Mesothelial cell of epicardium (in vitro differentiated cells): ENCODE results near the gene SMIM44. TPM values are rescaled to one million over a fixed set of nuclear protein-coding genes. Genes with fewer than 3 reads are reported as not detected.
"Not testable (repeated sequence)": the region's sequence is repeated elsewhere in the genome, so short reads cannot be mapped to it uniquely, and the experiment has no call there.

ENCODE experiments used
- DNase-seq, 2 experiments: peaks; one replicate each; pipeline ENCODE4 v3.0.0; 2021; ENCODE audit warnings: low spot score in 2 of 2; ENCODE audit not compliant: unreplicated experiment in 2 of 2
- H3K27ac Mint-ChIP-seq: 2 replicates; pipeline ENCODE4 v1.8.0; 2021; ENCODE audit warnings: mixed read lengths
- H3K27me3 Mint-ChIP-seq: 2 replicates; pipeline ENCODE4 v1.8.0; 2021; ENCODE audit warnings: low read depth, mixed read lengths
- H3K36me3 Mint-ChIP-seq: 2 replicates; pipeline ENCODE4 v1.8.0; 2021; ENCODE audit warnings: mixed read lengths
- H3K4me1 Mint-ChIP-seq: 2 replicates; pipeline ENCODE4 v1.8.0; 2021; ENCODE audit warnings: mixed read lengths
- H3K4me3 Mint-ChIP-seq: 2 replicates; pipeline ENCODE4 v1.8.0; 2021; ENCODE audit warnings: mild to moderate bottlenecking, moderate library complexity, mixed read lengths
- H3K9me3 Mint-ChIP-seq: 2 replicates; pipeline ENCODE4 v1.8.0; 2021; ENCODE audit warnings: mixed read lengths
- total RNA-seq: library from RNA; stranded (reverse); gene quantifications from 3 replicates; pipeline ENCODE4 v1.2.1, GENCODE V29; 2021
- TF ChIP-seq, protein P1 (sequence below): fragments of 200-600 bp; sonication (generic); IDR thresholded peaks from one replicate; pipeline ENCODE4 v1.5.0; 2021; ENCODE audit warnings: antibody characterized with exemption; ENCODE audit not compliant: unreplicated experiment

The SMIM44 gene
- total RNA-seq, 1 donor from 2014 or later = not detected

DNA sequence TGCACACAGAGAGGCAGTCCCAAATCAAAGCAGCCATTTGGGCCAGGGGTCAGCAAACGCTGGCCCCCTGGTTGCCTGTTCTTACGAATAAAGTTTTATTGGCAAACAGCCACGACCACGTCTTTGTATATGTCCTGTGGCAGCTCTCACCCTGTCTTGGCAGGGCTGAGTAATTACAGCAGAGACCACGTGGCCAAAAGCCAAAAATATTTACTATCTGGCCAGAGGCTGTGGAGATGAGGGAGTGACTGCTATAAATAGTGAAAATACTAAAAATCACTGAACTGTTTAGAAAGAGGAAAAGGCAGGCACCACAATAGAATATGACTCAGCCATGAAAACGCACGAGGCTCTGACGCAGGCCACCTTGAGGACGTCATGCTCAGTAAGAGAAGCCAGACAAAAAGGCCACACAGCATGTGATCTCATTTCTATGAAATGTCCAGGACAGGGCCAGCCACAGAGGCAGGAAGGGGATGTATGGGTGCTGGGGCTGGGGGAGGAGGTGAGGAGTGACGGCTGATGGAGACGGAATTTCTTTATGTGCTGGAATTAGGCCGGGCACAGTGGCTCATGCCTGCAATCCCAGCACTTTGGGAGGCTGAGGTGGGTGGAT is 32.3 kb downstream of the SMIM44 start:
- Mint-ChIP-seq H3K4me3 (no peak overlapping the region), H3K9me3 (no peaks in the 10 kb centered on the region), H3K36me3 (peaks cover 6% of the 10 kb centered on the region), H3K27me3 (no peaks in the 10 kb centered on the region), H3K27ac (peak overlapping the region; percentile 45), H3K4me1 (peaks cover 7% of the 10 kb centered on the region)
- DNase-seq = no peak
- TF ChIP-seq, protein P1, sequence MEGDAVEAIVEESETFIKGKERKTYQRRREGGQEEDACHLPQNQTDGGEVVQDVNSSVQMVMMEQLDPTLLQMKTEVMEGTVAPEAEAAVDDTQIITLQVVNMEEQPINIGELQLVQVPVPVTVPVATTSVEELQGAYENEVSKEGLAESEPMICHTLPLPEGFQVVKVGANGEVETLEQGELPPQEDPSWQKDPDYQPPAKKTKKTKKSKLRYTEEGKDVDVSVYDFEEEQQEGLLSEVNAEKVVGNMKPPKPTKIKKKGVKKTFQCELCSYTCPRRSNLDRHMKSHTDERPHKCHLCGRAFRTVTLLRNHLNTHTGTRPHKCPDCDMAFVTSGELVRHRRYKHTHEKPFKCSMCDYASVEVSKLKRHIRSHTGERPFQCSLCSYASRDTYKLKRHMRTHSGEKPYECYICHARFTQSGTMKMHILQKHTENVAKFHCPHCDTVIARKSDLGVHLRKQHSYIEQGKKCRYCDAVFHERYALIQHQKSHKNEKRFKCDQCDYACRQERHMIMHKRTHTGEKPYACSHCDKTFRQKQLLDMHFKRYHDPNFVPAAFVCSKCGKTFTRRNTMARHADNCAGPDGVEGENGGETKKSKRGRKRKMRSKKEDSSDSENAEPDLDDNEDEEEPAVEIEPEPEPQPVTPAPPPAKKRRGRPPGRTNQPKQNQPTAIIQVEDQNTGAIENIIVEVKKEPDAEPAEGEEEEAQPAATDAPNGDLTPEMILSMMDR = no peak

DNA sequence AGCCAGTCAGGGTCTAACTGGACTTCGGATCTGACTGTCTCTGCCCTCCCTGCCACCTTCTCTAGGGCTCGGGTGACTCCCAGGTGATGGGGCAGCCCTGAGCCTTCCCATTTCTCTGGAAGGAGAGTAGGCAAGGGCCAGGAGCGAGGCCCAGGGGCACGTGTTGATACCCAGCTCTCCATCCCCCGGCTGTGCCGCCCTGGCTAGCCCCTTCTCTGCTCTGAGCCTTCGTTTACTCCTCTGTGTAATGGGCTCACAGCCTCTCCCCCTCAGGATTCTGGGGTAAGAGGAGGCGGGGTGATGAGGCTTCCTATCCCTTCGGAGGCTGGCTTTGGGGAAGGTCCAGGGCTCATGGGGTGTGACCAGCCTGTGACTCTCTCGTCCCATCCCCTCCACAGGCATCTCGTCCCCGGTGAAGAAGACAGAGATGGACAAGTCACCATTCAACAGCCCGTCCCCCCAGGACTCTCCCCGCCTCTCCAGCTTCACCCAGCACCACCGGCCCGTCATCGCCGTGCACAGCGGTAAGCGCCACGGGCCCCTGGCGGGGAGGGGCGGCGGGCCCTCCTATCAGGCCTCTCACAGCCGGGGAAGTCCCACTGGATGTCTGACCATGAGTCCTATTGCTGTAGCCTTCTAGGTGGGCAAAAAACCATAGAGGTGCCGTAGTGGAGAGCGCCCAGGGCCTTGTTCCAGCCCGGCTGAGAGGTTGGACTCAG is 34.5 kb downstream of the SMIM44 start:
- Mint-ChIP-seq H3K4me1 (peaks cover 8% of the 10 kb centered on the region), H3K27ac (no peak overlapping the region), H3K36me3 (peaks cover 6% of the 10 kb centered on the region), H3K4me3 (no peak overlapping the region), H3K27me3 (no peaks in the 10 kb centered on the region), H3K9me3 (no peaks in the 10 kb centered on the region)
- TF ChIP-seq, protein P1 = no peak
- no peak for DNase-seq

DNA sequence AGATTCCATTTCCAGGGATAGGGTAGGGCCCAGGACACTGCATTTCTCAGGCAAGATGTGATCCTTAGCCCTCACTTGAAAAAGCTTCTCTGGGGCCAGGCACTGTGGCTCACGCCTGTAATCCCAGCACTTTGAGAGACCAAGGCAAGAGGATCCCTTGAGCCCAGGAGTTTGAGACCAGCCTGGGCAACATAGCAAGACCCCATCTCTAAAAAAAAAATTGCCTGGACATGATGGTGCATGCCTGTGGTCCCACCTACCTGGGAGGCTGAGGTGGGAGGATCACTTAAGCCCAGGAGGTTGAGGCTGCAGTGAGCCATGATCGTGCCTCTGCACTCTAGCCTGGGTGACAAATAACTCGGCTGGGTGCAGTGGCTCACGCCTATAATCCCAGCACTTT is 36.6 kb downstream of the SMIM44 start:
- H3K4me3 Mint-ChIP-seq, H3K36me3 Mint-ChIP-seq, DNase-seq, H3K9me3 Mint-ChIP-seq, H3K4me1 Mint-ChIP-seq, H3K27me3 Mint-ChIP-seq, H3K27ac Mint-ChIP-seq: not testable (repeated sequence)

DNA sequence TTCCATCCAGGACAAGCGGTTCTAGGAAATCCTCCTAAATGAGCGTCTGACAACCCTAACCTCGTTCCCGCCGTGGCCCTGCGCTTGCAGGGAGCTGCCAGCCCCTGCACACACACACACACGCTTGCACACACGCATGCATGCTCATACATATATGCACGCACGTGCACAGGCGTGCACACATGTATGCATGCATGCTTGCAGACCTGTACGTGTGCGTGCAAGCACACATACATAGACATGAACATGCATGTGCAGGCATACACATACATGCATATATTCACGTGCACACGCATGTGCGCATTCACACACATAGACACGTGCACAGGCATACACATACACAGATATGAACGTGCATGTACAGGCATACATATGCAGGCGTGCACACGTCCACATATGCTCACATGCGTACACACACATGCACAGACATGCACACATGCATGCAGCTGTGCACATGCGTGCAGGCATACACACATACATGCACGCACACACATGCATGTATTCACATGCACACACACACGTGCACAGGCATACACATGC is 38.5 kb downstream of the SMIM44 start:
- TF ChIP-seq, protein P1 = no peak
- Mint-ChIP-seq H3K4me3 (no peak overlapping the region), H3K36me3 (no peaks in the 10 kb centered on the region), H3K9me3 (no peaks in the 10 kb centered on the region), H3K27ac (no peak overlapping the region), H3K27me3 (no peaks in the 10 kb centered on the region), H3K4me1 (peaks cover 5% of the 10 kb centered on the region)
- no peak for DNase-seq

DNA sequence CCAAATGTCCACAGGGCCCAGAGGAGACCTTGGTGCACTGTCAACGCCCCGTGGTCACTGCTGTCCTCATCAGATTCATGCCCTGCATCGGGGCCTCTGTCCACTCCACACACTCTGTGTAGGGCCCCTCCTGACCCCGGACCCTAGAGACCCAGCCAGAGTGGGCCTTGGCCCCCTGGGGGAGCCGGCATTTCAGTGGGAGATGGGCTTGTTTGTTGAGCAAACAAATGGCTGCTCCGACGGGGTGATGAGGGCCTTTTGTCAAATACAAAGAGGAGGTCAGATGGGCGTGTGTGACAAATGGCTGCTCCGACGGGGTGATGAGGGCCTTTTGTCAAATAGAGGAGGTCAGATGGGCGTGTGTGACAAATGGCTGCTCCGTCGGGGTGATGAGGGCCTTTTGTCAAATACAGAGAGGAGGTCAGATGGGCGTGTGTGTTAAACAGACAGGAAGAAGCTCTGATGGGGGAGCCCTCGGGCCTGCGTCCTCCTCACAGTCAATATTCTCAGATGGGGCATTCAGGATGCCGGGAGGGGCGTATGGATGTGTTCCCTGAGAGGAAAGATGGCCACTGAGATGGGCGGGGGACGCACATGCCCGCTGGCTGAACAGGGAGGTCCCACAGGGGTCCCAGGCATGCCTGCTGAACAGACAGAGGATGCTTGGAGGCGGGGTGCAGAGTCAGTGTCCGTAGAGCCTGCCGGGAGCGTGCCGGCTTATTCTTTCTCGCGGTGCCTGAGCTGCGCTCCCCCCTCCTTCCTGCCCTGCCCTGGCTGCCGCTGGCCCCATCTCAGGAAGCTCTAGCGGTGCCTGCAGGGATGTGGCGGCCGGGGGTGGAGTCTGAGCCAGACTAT is 39.2 kb downstream of the SMIM44 start:
- TF ChIP-seq, protein P1 = no peak
- Mint-ChIP-seq H3K9me3 (no peaks in the 10 kb centered on the region), H3K27ac (no peak overlapping the region), H3K4me1 (peaks cover 5% of the 10 kb centered on the region), H3K36me3 (no peaks in the 10 kb centered on the region), H3K4me3 (no peak overlapping the region), H3K27me3 (no peaks in the 10 kb centered on the region)
- DNase-seq = no peak
